Measurements from ENCODE around the gene CCDC90B.
A peak's percentile ranks its signal among the peaks of the same experiment; 100 is the strongest.
"Not testable (repeated sequence)": the region's sequence is repeated elsewhere in the genome, so short reads cannot be mapped to it uniquely, and the experiment has no call there.

The CCDC90B gene, protein sequence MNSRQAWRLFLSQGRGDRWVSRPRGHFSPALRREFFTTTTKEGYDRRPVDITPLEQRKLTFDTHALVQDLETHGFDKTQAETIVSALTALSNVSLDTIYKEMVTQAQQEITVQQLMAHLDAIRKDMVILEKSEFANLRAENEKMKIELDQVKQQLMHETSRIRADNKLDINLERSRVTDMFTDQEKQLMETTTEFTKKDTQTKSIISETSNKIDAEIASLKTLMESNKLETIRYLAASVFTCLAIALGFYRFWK

DNA sequence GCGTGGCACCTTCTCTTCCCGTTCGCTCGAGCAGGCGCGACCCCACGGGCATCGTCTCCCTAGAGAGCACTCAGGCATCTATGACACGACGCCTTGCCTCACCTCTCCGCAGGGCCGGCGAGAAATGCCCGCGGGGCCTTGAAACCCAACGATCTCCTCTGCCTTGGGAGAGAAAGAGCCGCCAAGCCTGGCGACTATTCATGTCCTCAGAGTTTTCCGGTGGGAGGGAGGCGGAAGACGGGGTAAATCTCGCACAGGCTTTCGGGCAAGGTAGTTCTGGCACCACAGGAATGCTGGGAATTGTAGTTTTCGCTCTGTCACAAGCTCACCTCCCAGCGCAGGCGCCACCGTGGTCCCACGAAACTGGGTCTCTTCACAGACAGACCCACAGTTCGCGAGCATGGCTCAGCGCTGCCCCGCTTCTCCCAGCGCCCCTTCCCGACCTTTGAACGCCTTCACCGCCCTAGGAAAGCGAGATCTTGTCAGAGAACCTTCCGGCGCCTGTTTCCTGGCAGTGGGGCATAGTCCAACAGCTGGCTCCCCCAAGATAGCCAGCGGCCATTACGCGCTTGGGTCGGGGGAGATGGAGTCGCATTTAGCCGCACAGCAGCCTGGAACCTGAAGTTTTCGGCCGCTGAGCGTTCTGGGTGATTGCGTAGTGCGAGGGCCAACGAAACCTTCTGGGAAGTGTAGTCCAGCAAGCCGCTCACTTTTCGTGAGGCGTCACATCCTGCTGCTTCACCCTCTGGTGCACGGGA lies at the start of gene CCDC90B:
CCDC90B (minus strand) TSS at position 597 of the 758 bp plus-strand sequence; CDS start at position 202, 395 bp downstream.
- DNase-seq (ENCODE audit: low read depth in 3 of 3, low spot score in 1 of 3) = peak; percentile 76 to 85 (median 80)

DNA sequence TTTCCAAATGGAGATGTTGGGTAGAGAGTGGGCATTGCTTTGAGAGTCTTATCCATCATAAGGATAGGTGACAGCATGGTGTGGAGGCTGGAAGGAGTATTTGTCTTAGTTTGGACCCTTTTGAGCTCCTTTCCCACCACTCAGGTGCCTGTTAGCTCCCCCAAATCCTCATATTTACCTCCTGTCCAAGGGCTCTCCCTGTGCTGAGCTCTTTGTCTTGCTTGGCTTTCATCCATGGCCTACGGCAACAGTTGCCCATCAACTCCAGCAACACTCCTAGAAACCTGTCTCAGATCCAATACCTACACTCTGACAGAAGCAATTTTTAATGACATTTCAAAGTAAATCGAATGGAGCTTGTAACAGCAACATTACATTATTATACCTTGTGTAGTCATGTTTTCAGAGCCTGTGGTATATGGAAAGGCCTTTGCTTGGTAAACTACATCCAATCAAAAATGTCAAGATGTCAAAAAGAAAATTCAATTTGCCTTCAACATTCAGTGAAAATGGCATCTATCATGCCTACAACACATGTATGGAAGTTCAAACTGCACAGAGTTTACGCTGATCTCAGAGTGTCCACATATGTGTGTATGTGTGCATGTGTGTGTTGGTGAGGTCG lies 49.4 kb upstream of the CCDC90B start:
- no peak for DNase-seq (ENCODE audit: low read depth in 3 of 3, low spot score in 1 of 3)

DNA sequence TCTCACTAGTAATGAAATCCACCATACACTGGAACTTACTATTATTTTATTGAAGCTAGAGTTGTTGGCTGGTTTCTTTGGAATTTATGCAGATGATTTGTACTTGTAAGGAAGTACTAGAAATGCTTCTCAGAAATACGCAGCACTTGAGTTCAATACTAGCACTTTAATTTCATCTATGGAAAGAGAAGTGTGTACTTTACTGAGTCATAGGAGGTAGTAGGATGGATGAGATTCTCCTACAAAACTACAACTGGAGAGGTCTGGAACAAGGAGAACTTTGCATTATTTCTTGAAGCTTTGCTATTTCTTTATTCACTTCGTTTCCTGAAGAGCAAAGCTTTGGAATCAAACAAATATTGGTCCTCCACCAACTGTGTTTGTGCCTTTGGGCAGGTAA lies 44.1 kb upstream of the CCDC90B start:
- DNase-seq (ENCODE audit: low read depth in 3 of 3, low spot score in 1 of 3) = no peak

DNA sequence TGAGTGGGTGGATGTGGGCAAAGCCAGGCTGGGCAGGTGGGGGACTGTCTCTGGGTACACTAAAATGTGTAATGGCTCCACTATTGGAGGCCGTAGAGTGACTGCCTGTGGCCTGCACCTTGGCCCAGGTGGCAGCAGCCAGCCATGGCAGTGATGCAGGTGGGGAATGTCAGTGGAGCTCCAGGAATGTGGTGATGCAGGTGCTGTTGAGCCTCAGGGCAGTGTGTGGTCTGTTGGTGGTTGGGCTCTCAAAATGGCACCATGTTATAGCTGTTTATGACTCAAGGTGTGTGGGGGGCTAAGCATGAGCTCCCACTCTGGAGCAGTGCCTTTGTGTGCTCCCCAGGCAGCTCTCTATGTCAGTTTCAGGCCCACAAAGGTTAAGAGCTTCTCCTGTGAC lies 40.2 kb upstream of the CCDC90B start:
- DNase-seq (ENCODE audit: low read depth in 3 of 3, low spot score in 1 of 3) = no peak

DNA sequence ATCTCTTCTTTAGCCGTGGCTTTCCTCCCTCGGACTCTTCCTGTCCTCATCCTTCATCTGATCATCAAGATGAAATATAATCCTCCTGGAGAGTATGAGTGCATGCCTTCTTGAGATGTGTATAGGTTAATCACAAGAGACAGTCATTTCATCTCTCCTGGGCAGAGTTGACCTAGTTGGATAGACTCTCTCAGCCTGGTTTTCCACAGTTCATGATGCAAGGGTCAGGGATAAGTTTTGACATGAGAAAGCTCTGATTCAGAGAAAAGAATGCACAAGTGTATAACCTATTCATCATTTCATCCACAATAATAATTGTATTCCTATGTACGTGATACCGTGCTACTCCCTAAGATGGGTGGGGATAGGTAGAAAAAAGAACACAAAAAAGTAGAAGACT lies 33.2 kb upstream of the CCDC90B start:
- no peak for DNase-seq (ENCODE audit: low read depth in 3 of 3, low spot score in 1 of 3)

DNA sequence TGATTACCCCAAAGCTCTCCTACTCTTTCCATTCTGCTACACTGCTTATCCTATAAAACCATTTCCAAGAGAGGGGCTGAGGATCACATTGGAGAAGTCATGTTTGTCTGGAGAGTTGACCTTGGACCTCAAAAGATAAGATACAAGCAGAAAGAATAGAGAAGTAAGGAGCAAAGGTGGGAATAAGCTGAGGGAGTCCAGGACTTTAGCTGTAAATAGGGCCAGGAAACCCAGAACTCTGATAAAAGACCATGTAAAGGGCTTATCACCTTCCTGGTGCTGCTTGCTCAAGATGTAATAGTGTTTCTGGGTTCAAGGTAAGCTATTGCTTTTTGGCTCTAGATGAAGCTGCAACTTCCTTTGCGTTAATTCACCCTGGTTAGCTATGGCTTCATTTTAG lies 32.8 kb upstream of the CCDC90B start:
- DNase-seq (ENCODE audit: low read depth in 3 of 3, low spot score in 1 of 3) = no peak

DNA sequence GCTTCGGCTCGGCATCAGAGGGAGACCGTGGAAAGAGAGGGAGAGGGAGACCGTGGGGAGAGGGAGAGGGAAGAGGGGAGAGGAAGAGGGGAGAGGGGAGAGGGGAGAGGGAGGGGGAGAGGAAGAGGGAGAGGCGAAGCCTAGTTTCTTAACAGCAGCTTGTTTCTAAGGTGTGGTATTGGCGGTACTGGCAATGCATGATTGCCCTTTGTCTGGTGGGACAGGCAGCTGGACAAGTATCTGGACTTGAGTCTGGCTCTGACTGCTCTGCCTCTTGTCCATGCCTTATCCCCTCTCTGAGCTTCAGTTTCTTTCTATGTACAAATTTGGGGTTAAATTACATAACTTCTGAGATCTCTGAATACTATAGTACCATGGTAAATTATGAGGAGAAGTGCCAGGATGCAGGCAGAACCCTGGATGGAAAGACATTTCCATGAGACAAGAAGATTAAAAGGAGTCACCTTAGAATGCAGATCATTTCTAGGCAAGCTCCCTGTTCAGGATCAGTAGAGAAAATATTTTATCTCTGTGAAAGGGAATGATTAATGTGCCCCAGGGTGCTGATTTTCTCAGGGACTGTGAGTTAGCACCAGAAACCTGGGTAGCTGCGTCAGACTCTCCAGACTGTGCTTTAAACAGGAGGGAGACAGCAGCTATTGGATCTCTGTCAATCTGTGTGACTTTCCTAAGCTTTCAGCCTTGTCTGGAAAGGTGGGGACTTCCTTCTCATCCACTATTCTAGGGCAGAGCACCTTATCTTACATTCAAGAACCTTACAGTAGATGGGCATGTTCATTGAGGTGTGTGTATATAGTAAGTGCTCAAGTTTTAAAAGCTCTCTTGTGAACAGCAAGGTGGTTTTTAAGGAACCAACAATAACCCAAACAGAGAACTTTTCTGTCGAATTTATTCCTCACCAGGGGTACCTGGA lies 31.9 kb upstream of the CCDC90B start:
- no peak for DNase-seq (ENCODE audit: low read depth in 3 of 3, low spot score in 1 of 3)

DNA sequence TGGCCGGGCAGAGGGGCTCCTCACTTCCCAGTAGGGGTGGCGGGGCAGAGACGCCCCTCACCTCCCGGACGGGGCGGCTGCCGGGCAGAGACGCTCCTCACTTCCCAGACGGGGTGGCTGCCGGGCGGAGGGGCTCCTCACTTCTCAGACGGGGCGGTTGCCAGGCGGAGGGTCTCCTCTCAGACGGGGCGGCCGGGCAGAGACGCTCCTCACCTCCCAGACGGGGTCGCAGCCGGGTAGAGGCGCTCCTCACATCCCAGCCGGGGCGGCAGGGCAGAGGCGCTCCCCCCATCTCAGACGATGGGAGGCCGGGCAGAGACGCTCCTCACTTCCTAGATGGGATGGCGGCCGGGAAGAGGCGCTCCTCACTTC lies 30.7 kb upstream of the CCDC90B start:
- DNase-seq (ENCODE audit: low read depth in 3 of 3, low spot score in 1 of 3) = not testable (repeated sequence)

DNA sequence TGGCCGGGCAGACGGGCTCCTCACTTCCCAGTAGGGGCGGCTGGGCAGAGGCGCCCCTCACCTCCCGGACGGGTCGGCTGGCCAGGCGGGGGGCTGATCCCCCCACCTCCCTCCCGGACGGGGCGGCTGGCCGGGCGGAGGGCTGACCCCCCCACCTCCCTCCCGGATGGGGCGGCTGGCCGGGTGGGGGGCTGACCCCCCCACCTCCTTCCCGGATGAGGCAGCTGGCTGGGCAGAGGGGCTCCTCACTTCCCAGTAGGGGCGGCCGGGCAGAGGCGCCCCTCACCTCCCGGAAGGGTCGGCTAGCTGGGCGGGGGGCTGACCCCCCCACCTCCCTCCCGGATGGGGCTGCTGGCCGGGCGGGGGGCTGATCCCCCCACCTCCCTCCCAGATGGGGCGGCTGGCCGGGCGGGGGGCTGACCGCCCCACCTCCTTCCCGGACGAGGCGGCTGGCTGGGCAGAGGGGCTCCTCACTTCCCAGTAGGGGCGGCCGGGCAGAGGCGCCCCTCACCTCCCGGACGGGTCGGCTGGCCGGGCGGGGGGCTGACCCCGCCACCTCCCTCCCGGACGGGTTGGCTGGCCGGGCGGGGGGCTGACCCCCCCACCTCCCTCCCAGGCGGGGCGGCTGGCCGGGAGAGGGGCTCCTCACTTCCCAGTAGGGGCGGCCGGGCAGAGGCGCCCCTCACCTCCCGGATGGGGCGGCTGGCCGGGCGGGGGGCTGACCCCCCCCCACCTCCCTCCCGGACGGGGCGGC lies 30.2 kb upstream of the CCDC90B start:
- not testable (repeated sequence) for DNase-seq (ENCODE audit: low read depth in 3 of 3, low spot score in 1 of 3)

DNA sequence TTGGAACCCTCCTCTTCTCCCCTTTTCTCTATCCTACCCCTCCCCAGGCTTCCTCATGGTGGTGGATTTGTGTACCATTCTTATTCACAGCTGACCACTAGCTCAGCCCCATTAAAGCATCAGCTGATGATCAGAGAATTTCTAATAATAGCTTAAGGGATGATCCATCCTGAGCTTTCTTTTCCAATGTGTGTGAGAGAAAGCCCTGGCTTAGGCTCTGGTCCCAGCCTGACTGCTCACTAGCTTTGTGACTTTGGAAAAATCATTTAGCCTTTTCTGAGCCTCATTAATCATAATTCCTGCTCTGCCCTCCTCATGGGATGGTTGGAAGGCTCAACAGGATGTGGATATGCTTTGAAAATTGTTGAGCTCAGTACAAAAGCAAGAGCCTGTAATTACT lies 26.3 kb upstream of the CCDC90B start:
- DNase-seq (ENCODE audit: low read depth in 3 of 3, low spot score in 1 of 3) = no peak

DNA sequence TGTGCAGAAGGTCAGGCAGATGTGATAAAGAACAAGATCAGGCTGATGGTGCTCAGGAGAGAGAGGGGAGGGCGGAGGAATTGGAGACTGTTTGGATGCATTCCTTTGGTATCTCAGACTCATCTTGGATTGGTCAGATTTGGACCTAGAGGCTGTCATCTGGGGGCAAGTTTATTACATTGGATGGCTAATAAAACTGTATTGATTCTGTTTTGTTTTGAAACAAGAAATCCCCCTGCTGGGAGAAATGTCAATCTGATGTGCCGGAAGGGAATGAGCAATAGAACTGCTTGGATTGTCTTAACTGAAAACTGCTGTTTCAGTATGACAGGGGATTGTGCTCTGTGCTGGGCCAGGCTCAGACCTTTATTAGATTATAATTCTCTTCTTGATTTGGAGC lies 25.5 kb upstream of the CCDC90B start:
- DNase-seq (ENCODE audit: low read depth in 3 of 3, low spot score in 1 of 3) = no peak

DNA sequence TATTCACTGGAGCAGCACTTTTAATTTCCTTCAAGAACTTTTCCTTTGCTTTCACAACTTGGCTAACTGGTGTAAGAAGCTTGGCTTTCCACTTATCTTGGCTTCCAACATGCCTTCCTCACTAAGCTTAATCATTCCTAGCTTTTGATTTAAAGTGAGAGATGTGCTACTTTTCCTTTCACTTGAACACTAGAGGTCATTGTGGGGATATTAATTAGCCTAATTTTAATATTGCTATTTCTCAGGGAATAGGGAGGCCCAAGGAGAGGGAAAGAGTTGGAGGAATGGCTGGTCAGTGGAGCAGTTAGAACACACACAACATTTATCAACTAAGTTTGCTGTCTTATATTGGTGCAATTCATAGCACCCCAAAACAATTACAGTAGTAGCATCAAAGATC lies 24.6 kb upstream of the CCDC90B start:
- DNase-seq (ENCODE audit: low read depth in 3 of 3, low spot score in 1 of 3) = no peak

DNA sequence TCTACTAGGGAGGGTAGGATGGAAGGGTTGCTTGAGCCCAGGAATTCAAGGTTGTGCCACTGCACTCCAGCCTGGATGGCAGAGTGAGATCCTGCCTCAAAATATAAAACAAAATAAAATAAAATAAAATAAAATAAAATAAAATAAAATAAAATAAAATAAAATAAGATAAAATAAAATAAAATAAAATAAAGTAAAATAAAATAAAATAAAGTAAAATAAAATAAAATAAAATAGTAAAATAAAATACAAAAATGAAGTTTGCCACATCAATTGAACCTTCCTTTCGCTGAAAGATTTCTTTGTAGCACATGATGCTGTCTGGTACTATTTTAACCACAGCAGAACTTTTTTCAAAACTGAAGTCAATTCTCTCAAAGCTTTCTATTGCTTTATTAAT lies 22.4 kb upstream of the CCDC90B start:
- DNase-seq (ENCODE audit: low read depth in 3 of 3, low spot score in 1 of 3) = not testable (repeated sequence)

DNA sequence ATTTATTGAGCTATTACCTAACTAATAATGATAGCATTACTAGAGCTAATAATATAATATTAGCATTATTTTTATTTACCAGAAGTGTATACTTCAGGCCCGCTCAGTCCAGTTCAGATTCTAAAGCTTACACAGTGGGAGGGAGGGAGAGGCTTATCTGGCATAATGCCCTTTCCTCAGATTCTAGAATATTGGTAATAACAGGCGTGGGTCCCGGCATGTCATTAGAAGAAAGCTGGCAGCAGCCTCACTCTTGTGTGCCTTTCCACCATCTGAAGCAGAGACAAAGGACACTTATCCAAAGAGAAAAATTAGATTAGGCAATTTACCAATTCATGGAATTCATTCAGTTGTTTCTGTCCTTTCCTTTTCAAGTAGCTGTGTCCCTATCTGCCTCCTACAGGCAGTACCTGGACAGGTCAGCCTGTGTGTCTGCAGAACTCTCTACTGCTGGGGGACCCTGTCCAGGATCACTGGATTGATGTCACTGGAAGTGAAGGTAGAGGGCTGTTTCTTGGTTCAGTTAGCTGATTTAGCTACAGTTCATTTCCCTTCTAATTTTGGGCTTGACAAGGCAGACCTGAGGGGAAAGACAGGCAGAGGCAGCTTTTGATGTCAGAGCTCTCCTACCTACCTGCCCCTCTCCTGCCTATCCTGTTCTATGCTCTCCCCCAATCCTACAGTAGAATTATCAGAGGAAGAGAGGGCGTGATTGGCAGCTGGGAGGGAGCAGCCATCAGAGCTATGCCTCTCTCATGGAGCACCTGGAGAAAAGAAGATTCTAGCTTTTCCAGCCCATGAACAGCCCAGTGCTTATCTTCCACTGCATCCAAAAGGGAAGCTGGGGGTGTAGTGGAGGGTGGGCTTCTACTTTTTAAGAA lies 20.3 kb upstream of the CCDC90B start:
- no peak for DNase-seq (ENCODE audit: low read depth in 3 of 3, low spot score in 1 of 3)

DNA sequence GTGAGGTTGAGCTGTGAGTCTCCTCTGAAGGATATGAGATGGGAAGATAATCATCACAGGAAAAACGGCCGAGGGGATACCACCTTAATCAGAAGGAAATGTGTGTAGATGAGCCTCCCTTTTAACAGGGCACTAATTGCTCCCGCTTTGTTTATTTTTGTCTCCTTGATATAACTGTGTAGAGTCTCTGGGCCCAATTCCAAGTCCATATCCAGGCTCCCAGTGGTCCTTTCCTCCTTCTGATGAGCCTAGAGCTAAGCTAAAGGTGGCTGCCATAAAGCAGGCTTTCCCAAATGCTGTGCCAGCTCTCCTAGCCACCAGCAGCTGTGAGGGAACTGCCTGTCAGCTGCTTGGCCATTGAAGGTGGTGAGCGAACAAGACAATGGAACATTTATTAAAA lies 17.1 kb upstream of the CCDC90B start:
- DNase-seq (ENCODE audit: low read depth in 3 of 3, low spot score in 1 of 3) = no peak

DNA sequence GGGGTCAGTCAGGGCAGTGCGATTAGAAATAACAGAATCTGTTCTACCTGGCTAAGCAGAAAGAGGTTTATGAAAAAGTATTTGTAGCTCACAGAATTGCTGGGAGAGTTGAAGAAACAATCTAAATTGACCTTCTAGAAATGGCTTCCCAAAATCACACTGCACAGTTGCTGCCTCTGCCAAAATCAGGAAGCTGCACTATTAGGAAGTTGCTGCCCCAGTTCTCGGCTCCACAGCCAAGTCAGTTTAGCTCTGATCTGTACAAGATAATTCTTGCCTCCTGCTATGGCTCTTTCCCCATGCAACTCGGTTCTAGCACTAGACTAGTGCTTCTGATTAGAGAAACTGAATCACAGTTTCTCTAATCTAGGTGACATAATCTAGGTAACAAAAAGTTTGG lies 16.0 kb upstream of the CCDC90B start:
- no peak for DNase-seq (ENCODE audit: low read depth in 3 of 3, low spot score in 1 of 3)

DNA sequence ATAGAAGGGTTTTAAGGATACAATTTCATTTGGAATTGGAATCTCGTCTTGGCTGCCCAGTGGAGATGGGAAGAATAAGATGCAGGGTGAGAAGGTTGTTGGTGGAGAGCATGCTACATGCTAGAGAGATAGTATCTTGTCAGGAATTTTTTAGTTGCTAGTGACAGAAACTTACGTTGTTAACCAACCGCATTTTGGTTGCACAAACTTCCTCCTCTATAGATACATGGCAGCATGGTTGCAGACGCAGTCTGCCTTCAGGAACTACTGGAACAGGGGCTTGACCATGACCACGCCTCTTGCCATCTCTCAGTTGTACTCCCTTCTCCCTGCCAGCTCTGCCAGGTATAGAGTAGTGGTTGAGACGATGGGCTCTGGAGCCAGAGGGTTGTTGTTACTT lies 13.5 kb upstream of the CCDC90B start:
- no peak for DNase-seq (ENCODE audit: low read depth in 3 of 3, low spot score in 1 of 3)

DNA sequence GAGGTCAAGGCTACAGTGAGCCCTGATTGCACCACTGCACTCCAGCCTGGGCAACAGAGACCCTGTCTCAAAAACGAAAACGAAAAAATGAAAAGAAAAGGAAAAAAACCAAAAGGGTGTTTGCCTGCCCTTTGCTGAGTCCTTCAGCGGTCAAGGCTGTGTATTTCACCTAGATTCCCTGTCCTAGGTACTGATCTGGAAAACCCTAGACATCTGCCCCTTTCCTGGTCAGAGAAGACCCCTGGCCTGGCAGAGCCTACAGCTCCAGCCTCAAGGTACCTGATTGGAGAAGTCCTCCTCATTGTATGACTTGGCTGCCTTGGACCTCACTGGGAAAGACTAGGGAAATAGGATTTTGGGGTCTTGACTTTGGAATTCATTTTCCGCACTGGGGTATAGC lies 8.0 kb upstream of the CCDC90B start:
- DNase-seq (ENCODE audit: low read depth in 3 of 3, low spot score in 1 of 3) = no peak

DNA sequence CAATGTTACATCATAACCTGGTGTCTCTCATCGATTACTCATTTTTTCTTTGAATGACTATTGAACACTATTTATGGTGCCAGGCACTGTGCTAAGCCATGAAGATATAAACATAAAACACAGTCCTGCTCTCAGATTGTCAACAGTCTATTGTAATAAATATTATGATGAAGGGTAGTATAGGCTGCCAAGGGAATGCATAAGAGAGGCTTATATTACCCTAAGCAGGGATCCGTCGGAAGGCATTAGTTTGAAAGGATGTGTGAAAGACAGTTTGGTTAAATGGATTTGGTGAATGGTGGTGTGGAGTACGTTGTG lies 7.2 kb upstream of the CCDC90B start:
- no peak for DNase-seq (ENCODE audit: low read depth in 3 of 3, low spot score in 1 of 3)
